ENCODE results near the gene L3HYPDH.

L3HYPDH gene

GRCh38 chr14:59483819-59484638 is at the start of gene L3HYPDH, which contains the start of gene JKAMP:
Gene L3HYPDH (minus strand): TSS chr14:59484408. CDS start chr14:59484316, 92 bp downstream.
Gene JKAMP (plus strand): TSS chr14:59484517. CDS start chr14:59484590, 73 bp downstream.
- TF ChIP-seq, protein P1, sequence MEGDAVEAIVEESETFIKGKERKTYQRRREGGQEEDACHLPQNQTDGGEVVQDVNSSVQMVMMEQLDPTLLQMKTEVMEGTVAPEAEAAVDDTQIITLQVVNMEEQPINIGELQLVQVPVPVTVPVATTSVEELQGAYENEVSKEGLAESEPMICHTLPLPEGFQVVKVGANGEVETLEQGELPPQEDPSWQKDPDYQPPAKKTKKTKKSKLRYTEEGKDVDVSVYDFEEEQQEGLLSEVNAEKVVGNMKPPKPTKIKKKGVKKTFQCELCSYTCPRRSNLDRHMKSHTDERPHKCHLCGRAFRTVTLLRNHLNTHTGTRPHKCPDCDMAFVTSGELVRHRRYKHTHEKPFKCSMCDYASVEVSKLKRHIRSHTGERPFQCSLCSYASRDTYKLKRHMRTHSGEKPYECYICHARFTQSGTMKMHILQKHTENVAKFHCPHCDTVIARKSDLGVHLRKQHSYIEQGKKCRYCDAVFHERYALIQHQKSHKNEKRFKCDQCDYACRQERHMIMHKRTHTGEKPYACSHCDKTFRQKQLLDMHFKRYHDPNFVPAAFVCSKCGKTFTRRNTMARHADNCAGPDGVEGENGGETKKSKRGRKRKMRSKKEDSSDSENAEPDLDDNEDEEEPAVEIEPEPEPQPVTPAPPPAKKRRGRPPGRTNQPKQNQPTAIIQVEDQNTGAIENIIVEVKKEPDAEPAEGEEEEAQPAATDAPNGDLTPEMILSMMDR (IDR thresholded peaks at IDR 0.05; ENCODE audit: extremely low read depth, insufficient read depth, missing control alignments), result peak; percentile 64
- DNase-seq (ENCODE audit: low spot score), result peak; percentile 95
- in situ Hi-C loops (cut with MboI; ENCODE audit: low pct_unique_long_range_greater_than_20kb, low sequenced_read_pairs, unreplicated experiment), result no loop called here

GRCh38 chr14:59532419-59532818 is 48.2 kb upstream of the L3HYPDH start:
- TF ChIP-seq, protein P1 (IDR thresholded peaks at IDR 0.05; ENCODE audit: extremely low read depth, insufficient read depth, missing control alignments), result no peak
- DNase-seq (ENCODE audit: low spot score), result no peak
- in situ Hi-C loops (cut with MboI; ENCODE audit: low pct_unique_long_range_greater_than_20kb, low sequenced_read_pairs, unreplicated experiment), result no loop called here

DNA sequence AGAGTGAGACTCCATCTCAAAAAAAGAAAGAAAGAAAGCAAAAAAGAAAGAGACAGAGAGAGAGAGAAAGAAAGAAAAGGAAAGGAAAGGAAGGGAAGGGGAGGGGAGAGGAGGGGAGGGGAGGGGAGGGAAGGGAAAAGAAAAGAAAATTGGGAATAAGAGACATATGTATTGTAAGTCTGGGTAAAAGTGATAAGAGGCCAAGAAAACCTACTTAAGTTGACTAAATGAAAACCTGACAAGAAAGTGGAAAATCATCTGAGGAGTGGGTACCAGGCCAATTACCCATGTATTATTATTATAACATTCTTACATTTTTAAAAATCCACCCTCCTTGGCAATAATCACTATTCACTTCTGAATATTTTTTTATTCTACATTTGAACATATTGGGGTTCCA is 46.1 kb upstream of the L3HYPDH start:
- no peak for DNase-seq (ENCODE audit: low spot score)
- in situ Hi-C loops (cut with MboI; ENCODE audit: low pct_unique_long_range_greater_than_20kb, low sequenced_read_pairs, unreplicated experiment), result no loop called here
- TF ChIP-seq, protein P1 (IDR thresholded peaks at IDR 0.05; ENCODE audit: extremely low read depth, insufficient read depth, missing control alignments), result no peak

DNA sequence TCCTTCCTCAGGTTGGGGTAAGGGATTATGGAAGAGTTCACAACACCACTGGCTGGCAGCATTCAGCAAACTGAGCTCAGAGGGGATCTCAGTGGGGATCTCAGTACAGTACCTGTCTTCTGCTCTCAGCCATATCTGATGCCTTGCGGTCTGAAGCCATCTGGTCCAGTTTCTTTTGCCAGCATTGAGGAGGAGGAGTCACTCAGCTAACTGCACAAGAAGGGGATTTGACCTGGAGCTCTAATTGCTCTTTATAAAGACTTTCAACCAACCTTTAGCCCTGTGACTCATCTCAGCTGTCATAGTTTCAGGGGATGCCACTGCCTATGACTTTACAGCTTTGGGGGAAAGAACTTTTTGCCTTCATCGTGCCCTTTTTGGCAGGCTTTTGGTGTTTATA is 45.0 kb upstream of the L3HYPDH start:
- in situ Hi-C loops (cut with MboI; ENCODE audit: low pct_unique_long_range_greater_than_20kb, low sequenced_read_pairs, unreplicated experiment), result no loop called here
- TF ChIP-seq, protein P1 (IDR thresholded peaks at IDR 0.05; ENCODE audit: extremely low read depth, insufficient read depth, missing control alignments), result no peak
- no peak for DNase-seq (ENCODE audit: low spot score)

DNA sequence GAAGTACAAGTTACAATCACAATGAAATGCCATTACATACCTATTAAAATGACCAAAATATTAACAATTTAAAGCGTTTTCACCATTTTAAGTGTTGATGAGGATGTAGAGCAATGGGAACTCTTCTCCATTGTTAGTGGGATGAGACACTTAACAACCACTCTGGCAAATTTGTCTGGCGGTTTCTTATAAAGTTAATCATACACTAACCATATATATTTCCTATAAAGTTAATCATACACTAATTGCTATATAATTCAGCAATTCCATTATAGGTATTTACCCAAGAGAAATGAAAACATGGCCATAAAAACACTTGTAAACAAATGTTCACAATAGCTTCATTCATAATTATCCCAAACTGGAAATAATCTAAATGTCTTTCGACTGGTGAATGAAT is 36.0 kb upstream of the L3HYPDH start:
- in situ Hi-C loops (cut with MboI; ENCODE audit: low pct_unique_long_range_greater_than_20kb, low sequenced_read_pairs, unreplicated experiment), result no loop called here
- TF ChIP-seq, protein P1 (IDR thresholded peaks at IDR 0.05; ENCODE audit: extremely low read depth, insufficient read depth, missing control alignments), result no peak
- no peak for DNase-seq (ENCODE audit: low spot score)

- in situ Hi-C loops (cut with MboI; ENCODE audit: low pct_unique_long_range_greater_than_20kb, low sequenced_read_pairs, unreplicated experiment), result no loop called here
- TF ChIP-seq, protein P1 (IDR thresholded peaks at IDR 0.05; ENCODE audit: extremely low read depth, insufficient read depth, missing control alignments), result peak; percentile 41
- DNase-seq (ENCODE audit: low spot score), result peak; percentile 18
Observed at GRCh38 chr14:59511916-59512575, 27.8 kb upstream of the L3HYPDH start.
